HG03378 (cell line): ENCODE results near the gene GYG1.
A peak's percentile ranks its signal among the peaks of the same experiment; 100 is the strongest.

Source experiments
- ATAC-seq: cut with Tn5 transposase; IDR thresholded peaks from one replicate; pipeline ENCODE4 v1.9.1; 2021; ENCODE audit warnings: mild to moderate bottlenecking, moderate library complexity; ENCODE audit not compliant: unreplicated experiment

Gene GYG1

GRCh38 chr3:149016242-149016641, 24.9 kb downstream of the GYG1 start:
- ATAC-seq = no peak

GRCh38 chr3:149016669-149017541, 25.6 kb downstream of the GYG1 start:
- ATAC-seq = no peak

GRCh38 chr3:149018247-149018646, 26.9 kb downstream of the GYG1 start:
- ATAC-seq = no peak

GRCh38 chr3:149019580-149019979, 28.2 kb downstream of the GYG1 start:
- ATAC-seq = no peak

- ATAC-seq = no peak
These were observed 29.0 kb downstream of the GYG1 start for GRCh38 chr3:149020196-149020838.

- ATAC-seq = no peak
These were observed 29.5 kb downstream of the GYG1 start for GRCh38 chr3:149020839-149021252.

GRCh38 chr3:149021830-149022229, 30.5 kb downstream of the GYG1 start:
- ATAC-seq = no peak

- ATAC-seq = no peak
These were observed 32.6 kb downstream of the GYG1 start for GRCh38 chr3:149023951-149024350.

GRCh38 chr3:149026718-149027117, 35.4 kb downstream of the GYG1 start:
- no peak for ATAC-seq

- no peak for ATAC-seq
These were observed 39.8 kb downstream of the GYG1 start for GRCh38 chr3:149031096-149031495.

- no peak for ATAC-seq
These were observed 46.3 kb downstream of the GYG1 start for GRCh38 chr3:149037684-149038083.

GRCh38 chr3:149038322-149038721, 47.0 kb downstream of the GYG1 start:
- no peak for ATAC-seq

GRCh38 chr3:149042789-149043386, 51.5 kb downstream of the GYG1 start:
- ATAC-seq = peak; percentile 95

GRCh38 chr3:149044339-149045083, 53.2 kb downstream of the GYG1 start:
- no peak for ATAC-seq

- ATAC-seq = no peak
These were observed 64.2 kb downstream of the GYG1 start for GRCh38 chr3:149055575-149055974.

- no peak for ATAC-seq
These were observed 66.9 kb downstream of the GYG1 start for GRCh38 chr3:149058198-149058597.

- peak; percentile 58 for ATAC-seq
These were observed 67.3 kb downstream of the GYG1 start for GRCh38 chr3:149058602-149059001.

- no peak for ATAC-seq
These were observed 70.4 kb downstream of the GYG1 start for GRCh38 chr3:149061776-149062175.

GRCh38 chr3:149067883-149068282, 76.5 kb downstream of the GYG1 start:
- ATAC-seq = no peak
